Endodermal cell (in vitro differentiated cells): Measurements from ENCODE around the gene CPA4. TPM values are rescaled to one million over a fixed set of nuclear protein-coding genes. Genes with fewer than 3 reads are reported as not detected.

ENCODE experiments used
- DNase-seq: peaks from one replicate; pipeline ENCODE4 v3.0.0-alpha.2; 2017
- H3K27ac ChIP-seq: 2 replicates; pipeline ENCODE4 v1.5.1; 2013; ENCODE audit warnings: mild to moderate bottlenecking, low read depth, low read length, moderate library complexity
- H3K27me3 ChIP-seq: 2 replicates; pipeline ENCODE4 v1.6.1; 2013; ENCODE audit warnings: mild to moderate bottlenecking, low read length, moderate library complexity; ENCODE audit not compliant: insufficient read depth, control insufficient read depth, poor library complexity, severe bottlenecking
- H3K36me3 ChIP-seq: 2 replicates; pipeline ENCODE4 v1.7.0; 2013; ENCODE audit warnings: mild to moderate bottlenecking, low read length, moderate library complexity; ENCODE audit not compliant: control insufficient read depth, insufficient read depth
- H3K4me1 ChIP-seq: one replicate; pipeline ENCODE4 v1.7.0; 2013; ENCODE audit warnings: low read length; ENCODE audit not compliant: control insufficient read depth, insufficient read depth
- H3K4me3 ChIP-seq: 2 replicates; pipeline ENCODE4 v1.5.1; 2013; ENCODE audit warnings: mild to moderate bottlenecking, low read length, moderate library complexity
- H3K9ac ChIP-seq: 2 replicates; pipeline ENCODE4 v1.6.1; 2013; ENCODE audit warnings: mild to moderate bottlenecking, low read length, moderate library complexity; ENCODE audit not compliant: poor library complexity, severe bottlenecking; ENCODE audit errors: extremely low read depth
- H3K9me3 ChIP-seq: 2 replicates; pipeline ENCODE4 v1.6.1; 2013; ENCODE audit warnings: mild to moderate bottlenecking, low read length, moderate library complexity; ENCODE audit not compliant: control insufficient read depth
- H3K27ac Mint-ChIP-seq: 2 replicates; pipeline ENCODE4 v1.8.0; 2020; ENCODE audit warnings: mixed read lengths
- H3K27me3 Mint-ChIP-seq: 2 replicates; pipeline ENCODE4 v1.8.0; 2021; ENCODE audit warnings: mild to moderate bottlenecking, mixed read lengths; ENCODE audit not compliant: insufficient read depth
- H3K36me3 Mint-ChIP-seq: 2 replicates; pipeline ENCODE4 v1.8.0; 2020; ENCODE audit warnings: low read depth, mixed read lengths
- H3K4me1 Mint-ChIP-seq: 2 replicates; pipeline ENCODE4 v1.8.0; 2020; ENCODE audit warnings: mixed read lengths
- H3K4me3 Mint-ChIP-seq: 2 replicates; pipeline ENCODE4 v1.8.0; 2020; ENCODE audit warnings: mild to moderate bottlenecking, moderate library complexity, mixed read lengths
- H3K9me3 Mint-ChIP-seq: 2 replicates; pipeline ENCODE4 v1.8.0; 2020; ENCODE audit warnings: mild to moderate bottlenecking, mixed read lengths
- WGBS, 2 experiments: methylation state at CpG; one replicate each; pipeline versions ENCODE4 v1.1.5 to v1.1.7; 2013; ENCODE audit warnings: missing lambda C conversion rate in 2 of 2, mixed read lengths in 1 of 2; ENCODE audit not compliant: insufficient coverage in 1 of 2, insufficient read length in 1 of 2; 5-methylcytosine and 5-hydroxymethylcytosine counted together
- total RNA-seq, 2 donors: library from RNA; stranded (reverse); fragmentation: NEBNext Ultra II Directional in 1 of 2; extraction: Animal tissue kit (Norgen Biotek cat#: 25700) in 1 of 2; gene quantifications; 2 replicates in 1 of 2; 3 replicates in 1 of 2; pipeline ENCODE4 v1.2.1, GENCODE V29; 2021
- TF ChIP-seq, protein P1 (sequence below): fragments of 200-600 bp; sonication (generic); conservative IDR thresholded peaks from 2 replicates; pipeline ENCODE4 v1.5.0; 2021; ENCODE audit warnings: antibody characterized with exemption, mild to moderate bottlenecking

The CPA4 gene
- total RNA-seq, 2 donors from 2014 or later = not detected

DNA sequence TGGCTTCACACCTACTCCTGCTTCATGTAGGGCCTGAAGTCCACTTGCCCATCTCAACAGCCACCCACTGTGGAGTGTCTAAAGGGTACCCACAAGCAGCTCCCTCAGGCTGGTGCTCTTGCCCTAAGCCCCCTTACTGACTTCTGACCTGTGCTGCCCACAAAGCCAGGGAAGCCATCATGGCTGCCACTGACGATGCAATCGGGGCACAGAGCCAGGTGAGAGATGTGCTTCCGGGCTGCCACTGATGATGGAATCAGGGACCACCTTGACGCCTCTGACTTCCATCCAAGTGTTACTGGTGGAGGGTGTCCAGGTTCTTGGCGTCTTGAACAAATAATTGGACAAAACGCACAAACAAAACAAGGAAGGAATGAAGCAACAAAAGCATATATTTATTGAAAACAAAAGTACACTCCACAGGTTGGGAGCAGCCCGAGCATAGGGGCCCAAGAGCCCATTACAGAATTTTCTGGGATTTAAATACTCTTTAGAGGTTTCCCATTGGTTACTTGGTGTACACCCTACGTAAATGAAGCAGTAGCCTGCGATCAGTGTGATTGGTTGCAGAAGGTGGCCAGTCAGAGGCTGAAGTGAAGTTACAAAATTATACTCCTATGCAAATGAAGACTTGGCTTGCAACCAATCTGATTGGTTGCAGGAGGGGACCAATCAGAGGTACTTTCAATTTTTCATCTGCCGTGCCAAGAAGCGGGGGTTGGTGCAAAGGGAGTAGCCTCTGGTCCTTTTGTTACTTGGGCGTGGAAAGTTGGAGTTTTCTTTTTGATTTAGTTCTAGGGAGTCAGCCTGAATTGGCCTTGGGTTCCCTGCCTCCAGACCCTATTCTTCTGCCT, 21.8 kb upstream of the CPA4 start:
- H3K27me3 Mint-ChIP-seq = peaks cover 2% of the 10 kb centered on the region
- Histone ChIP-seq H3K9me3 (no peaks in the 10 kb centered on the region), H3K27ac (peak overlapping the region; percentile 72), H3K4me1 (peaks cover 11% of the 10 kb centered on the region), H3K36me3 (no peaks in the 10 kb centered on the region), H3K4me3 (no peak overlapping the region), H3K27me3 (no peaks in the 10 kb centered on the region), H3K9ac (no peak overlapping the region)
- H3K9me3 Mint-ChIP-seq = no peaks in the 10 kb centered on the region
- H3K4me1 Mint-ChIP-seq = peaks cover 48% of the 10 kb centered on the region
- TF ChIP-seq, protein P1, sequence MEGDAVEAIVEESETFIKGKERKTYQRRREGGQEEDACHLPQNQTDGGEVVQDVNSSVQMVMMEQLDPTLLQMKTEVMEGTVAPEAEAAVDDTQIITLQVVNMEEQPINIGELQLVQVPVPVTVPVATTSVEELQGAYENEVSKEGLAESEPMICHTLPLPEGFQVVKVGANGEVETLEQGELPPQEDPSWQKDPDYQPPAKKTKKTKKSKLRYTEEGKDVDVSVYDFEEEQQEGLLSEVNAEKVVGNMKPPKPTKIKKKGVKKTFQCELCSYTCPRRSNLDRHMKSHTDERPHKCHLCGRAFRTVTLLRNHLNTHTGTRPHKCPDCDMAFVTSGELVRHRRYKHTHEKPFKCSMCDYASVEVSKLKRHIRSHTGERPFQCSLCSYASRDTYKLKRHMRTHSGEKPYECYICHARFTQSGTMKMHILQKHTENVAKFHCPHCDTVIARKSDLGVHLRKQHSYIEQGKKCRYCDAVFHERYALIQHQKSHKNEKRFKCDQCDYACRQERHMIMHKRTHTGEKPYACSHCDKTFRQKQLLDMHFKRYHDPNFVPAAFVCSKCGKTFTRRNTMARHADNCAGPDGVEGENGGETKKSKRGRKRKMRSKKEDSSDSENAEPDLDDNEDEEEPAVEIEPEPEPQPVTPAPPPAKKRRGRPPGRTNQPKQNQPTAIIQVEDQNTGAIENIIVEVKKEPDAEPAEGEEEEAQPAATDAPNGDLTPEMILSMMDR = no peak
- no peaks in the 10 kb centered on the region for H3K36me3 Mint-ChIP-seq
- no peak overlapping the region for H3K27ac Mint-ChIP-seq
- DNase-seq = no peak
- H3K4me3 Mint-ChIP-seq = no peak overlapping the region
- 91 to 96% methylated on average over 6 to 12 of the region's 12 CpGs for WGBS, 2 experiments

DNA sequence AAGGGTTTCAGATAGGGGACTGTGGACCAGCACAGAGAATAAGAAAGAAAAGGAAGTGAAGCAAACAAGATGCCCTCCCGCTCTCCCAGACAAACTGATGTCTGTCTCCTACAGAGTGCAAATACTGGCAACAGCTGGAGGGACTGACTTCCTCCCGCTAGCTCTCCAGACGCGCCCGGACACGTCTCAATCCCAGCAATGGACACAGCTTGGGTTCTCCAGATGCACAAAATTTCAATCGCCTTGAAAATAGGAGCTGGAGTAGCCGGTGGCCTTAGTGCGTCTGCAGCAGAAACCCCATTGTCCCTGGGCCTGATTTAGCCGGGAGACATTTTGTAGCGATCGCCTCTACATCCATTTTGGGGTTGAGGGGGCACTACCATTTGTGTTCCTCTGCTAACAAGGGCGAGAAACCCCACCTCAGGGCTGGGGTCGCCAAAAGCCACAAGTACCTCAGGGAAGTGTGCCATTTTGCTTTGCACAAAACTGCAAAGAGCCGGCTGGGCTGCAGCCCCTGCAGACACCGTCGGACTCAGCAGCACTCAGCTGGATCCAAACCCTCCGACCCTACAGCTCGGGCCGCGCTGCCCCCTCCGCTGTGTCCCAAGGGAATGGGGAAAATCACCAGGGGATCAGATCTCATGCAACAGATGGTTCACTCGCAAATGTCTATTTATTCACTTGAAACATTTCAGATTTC, 20.4 kb upstream of the CPA4 start:
- Mint-ChIP-seq H3K9me3 (no peaks in the 10 kb centered on the region), H3K27me3 (peaks cover 2% of the 10 kb centered on the region), H3K27ac (peak overlapping the region; percentile 92), H3K4me1 (peaks cover 43% of the 10 kb centered on the region), H3K36me3 (no peaks in the 10 kb centered on the region), H3K4me3 (peak overlapping the region; percentile 40)
- H3K9ac ChIP-seq = peak overlapping the region; percentile 28
- no peaks in the 10 kb centered on the region for H3K9me3 ChIP-seq
- WGBS, 2 experiments = 54 to 60% methylated on average over 17 to 23 of the region's 23 CpGs
- peak; percentile 76 for DNase-seq
- H3K36me3 ChIP-seq = no peaks in the 10 kb centered on the region
- TF ChIP-seq, protein P1 = no peak
- H3K4me1 ChIP-seq = peaks cover 11% of the 10 kb centered on the region
- peak overlapping the region; percentile 3 for H3K4me3 ChIP-seq
- peak overlapping the region; percentile 97 for H3K27ac ChIP-seq
- H3K27me3 ChIP-seq = no peaks in the 10 kb centered on the region

DNA sequence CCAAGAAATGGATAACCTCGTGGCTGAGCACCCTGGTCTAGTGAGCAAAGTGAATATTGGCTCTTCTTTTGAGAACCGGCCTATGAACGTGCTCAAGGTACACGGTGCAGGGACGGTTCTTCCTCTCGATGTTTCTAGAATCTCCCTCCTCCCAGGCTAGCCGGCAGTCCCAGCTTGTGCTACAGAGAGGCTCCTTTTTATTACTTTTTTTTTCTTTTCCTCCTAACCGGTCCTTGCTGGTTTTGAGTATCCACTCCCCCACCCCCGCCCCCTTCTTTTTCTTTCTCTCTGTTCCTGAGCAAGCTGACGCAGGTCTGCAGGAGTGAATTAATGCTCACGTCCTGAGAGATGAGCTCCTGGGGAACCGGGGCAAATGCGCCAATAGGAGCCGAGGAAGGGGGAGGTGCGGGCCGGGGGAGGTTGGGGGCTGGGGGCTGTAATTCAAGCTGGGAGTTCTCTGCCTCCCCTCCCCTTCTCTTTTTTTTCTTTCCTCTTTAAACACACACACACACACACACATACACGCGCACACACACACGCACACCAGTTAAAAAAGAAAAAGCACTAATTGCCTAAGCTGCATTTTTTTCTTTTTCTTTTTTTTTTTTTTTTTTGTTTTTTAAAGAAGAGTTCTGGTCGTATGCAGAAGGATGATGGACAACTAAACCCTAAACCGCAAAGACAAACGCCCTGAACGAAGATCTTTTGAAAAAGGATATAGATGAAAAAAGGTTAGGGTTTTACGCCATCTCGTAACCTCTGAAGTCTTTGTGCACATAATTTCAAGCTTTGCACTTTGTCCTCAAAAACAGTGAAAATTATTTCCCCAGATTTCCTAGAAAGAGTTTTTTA, 19.7 kb upstream of the CPA4 start:
- H3K27ac Mint-ChIP-seq = peak overlapping the region; percentile 92
- H3K4me1 Mint-ChIP-seq = peaks cover 42% of the 10 kb centered on the region
- peak overlapping the region; percentile 97 for H3K27ac ChIP-seq
- H3K36me3 ChIP-seq = no peaks in the 10 kb centered on the region
- H3K27me3 ChIP-seq = no peaks in the 10 kb centered on the region
- H3K9me3 ChIP-seq = no peaks in the 10 kb centered on the region
- H3K9me3 Mint-ChIP-seq = no peaks in the 10 kb centered on the region
- peak overlapping the region; percentile 28 for H3K9ac ChIP-seq
- TF ChIP-seq, protein P1 = no peak
- no peaks in the 10 kb centered on the region for H3K36me3 Mint-ChIP-seq
- peaks cover 4% of the 10 kb centered on the region for H3K27me3 Mint-ChIP-seq
- peak overlapping the region; percentile 40 for H3K4me3 Mint-ChIP-seq
- DNase-seq = peak; percentile 92
- 20 to 23% methylated on average over 9 to 22 of the region's 25 CpGs for WGBS, 2 experiments
- peak overlapping the region; percentile 32 for H3K4me3 ChIP-seq
- peaks cover 11% of the 10 kb centered on the region for H3K4me1 ChIP-seq
